IMR-90 (cell line): ENCODE results near the gene MMP20. TPM values are rescaled to one million over a fixed set of nuclear protein-coding genes. Genes with fewer than 3 reads are reported as not detected.

Experiments used
- ATAC-seq: fragments of 200-7000 bp; cut with Tn5 transposase; 2 replicates; pipeline ENCODE4 v1.9.1; 2020; ENCODE audit warnings: low read depth, mild to moderate bottlenecking, moderate library complexity
- BruUV-seq: library from RNA; stranded (reverse); fragments of 400-500 nt; replicated peaks from 2 replicates; lab custom pipeline; 2021; lab: Mats Ljungman, UMichigan
- CTCF ChIA-PET: fragments of 300-600 bp; formaldehyde crosslinking; extraction: SDS; loops from one replicate; lab custom pipeline; 2021; ENCODE audit warnings: antibody characterized with exemption; lab: Yijun Ruan, JAX
- POLR2A ChIA-PET: fragments of 300-600 bp; sonication (Branson Sonifier 250); formaldehyde crosslinking; loops from one replicate; lab custom pipeline; 2022; ENCODE audit warnings: antibody characterized with exemption; ENCODE audit not compliant: unreplicated experiment; lab: Charles Lee
- DNase-seq: peaks from one replicate; pipeline ENCODE4 v3.0.0; 2013
- H2AFZ ChIP-seq: replicated peaks from 2 replicates; pipeline ENCODE3; 2013; ENCODE audit warnings: low read length, mild to moderate bottlenecking; ENCODE audit not compliant: poor library complexity
- H2AK5ac ChIP-seq: 2 replicates; pipeline ENCODE4 v1.6.1; 2013; ENCODE audit warnings: low read depth, low read length, inconsistent platforms
- H2AK9ac ChIP-seq: replicated peaks from 2 replicates; pipeline ENCODE3; 2013; ENCODE audit warnings: mild to moderate bottlenecking, low read depth, low read length, moderate library complexity; ENCODE audit not compliant: poor library complexity
- H2BK120ac ChIP-seq: 2 replicates; pipeline ENCODE4 v1.6.1; 2013; ENCODE audit warnings: low read depth, low read length, inconsistent platforms
- H2BK15ac ChIP-seq: 3 replicates; pipeline ENCODE4 v1.6.1; 2013; ENCODE audit warnings: low read depth, low read length, inconsistent platforms
- H2BK20ac ChIP-seq: 2 replicates; pipeline ENCODE4 v1.6.1; 2013; ENCODE audit warnings: low read depth, mild to moderate bottlenecking, inconsistent platforms, low read length, moderate library complexity
- H2BK5ac ChIP-seq: 2 replicates; pipeline ENCODE4 v1.6.1; 2013; ENCODE audit warnings: mild to moderate bottlenecking, low read depth, low read length, inconsistent platforms; ENCODE audit not compliant: poor library complexity, severe bottlenecking
- H3K14ac ChIP-seq: replicated peaks from 2 replicates; pipeline ENCODE4 v1.6.1; 2013; ENCODE audit warnings: low read depth, low read length, inconsistent platforms
- H3K18ac ChIP-seq: 2 replicates; pipeline ENCODE4 v1.6.1; 2013; ENCODE audit warnings: low read depth, low read length, control low read depth
- H3K23ac ChIP-seq: 2 replicates; pipeline ENCODE4 v1.6.1; 2013; ENCODE audit warnings: low read depth, low read length, inconsistent platforms
- H3K27ac ChIP-seq: 2 replicates; pipeline ENCODE4 v1.5.1; 2013; ENCODE audit warnings: mild to moderate bottlenecking, control low read depth, low read length; ENCODE audit not compliant: insufficient read depth
- H3K27me3 ChIP-seq: 2 replicates; pipeline ENCODE4 v1.6.1; 2013; ENCODE audit warnings: low read length; ENCODE audit not compliant: control insufficient read depth, insufficient read depth
- H3K36me3 ChIP-seq: 2 replicates; pipeline ENCODE4 v1.6.1; 2013; ENCODE audit warnings: low read length, mixed read lengths; ENCODE audit not compliant: control insufficient read depth, insufficient read depth
- H3K4ac ChIP-seq: 2 replicates; pipeline ENCODE4 v1.6.1; 2013; ENCODE audit warnings: low read depth, low read length, inconsistent platforms
- H3K4me1 ChIP-seq: 2 replicates; pipeline ENCODE4 v1.6.1; 2013; ENCODE audit warnings: low read length, mixed read lengths; ENCODE audit not compliant: control insufficient read depth, insufficient read depth
- H3K4me2 ChIP-seq: 2 replicates; pipeline ENCODE4 v1.6.1; 2013; ENCODE audit warnings: low read depth, mild to moderate bottlenecking, control low read depth, low read length, moderate library complexity
- H3K4me3 ChIP-seq: 2 replicates; pipeline ENCODE4 v1.5.1; 2013; ENCODE audit warnings: low read depth, mild to moderate bottlenecking, control low read depth, low read length, moderate library complexity; ENCODE audit not compliant: insufficient read depth
- H3K56ac ChIP-seq: 2 replicates; pipeline ENCODE4 v1.6.1; 2013; ENCODE audit warnings: low read length, inconsistent platforms; ENCODE audit not compliant: insufficient read depth; ENCODE audit errors: extremely low read depth
- H3K79me1 ChIP-seq, 2 experiments: 2 replicates each; pipeline ENCODE4 v1.6.1; 2013; ENCODE audit warnings: low read length in 2 of 2, inconsistent platforms in 1 of 2, low read depth in 1 of 2
- H3K9ac ChIP-seq: 2 replicates; pipeline ENCODE4 v1.6.1; 2013; ENCODE audit warnings: low read depth, low read length, control low read depth
- H3K9me1 ChIP-seq: 2 replicates; pipeline ENCODE4 v1.6.1; 2013; ENCODE audit warnings: low read length, inconsistent platforms; ENCODE audit not compliant: insufficient read depth
- H3K9me3 ChIP-seq: 2 replicates; pipeline ENCODE4 v1.6.1; 2013; ENCODE audit warnings: low read length; ENCODE audit not compliant: control insufficient read depth, insufficient read depth
- H4K20me1 ChIP-seq: 2 replicates; pipeline ENCODE4 v1.6.1; 2013; ENCODE audit warnings: low read length, inconsistent platforms; ENCODE audit not compliant: insufficient read depth
- H4K5ac ChIP-seq: 2 replicates; pipeline ENCODE4 v1.6.1; 2013; ENCODE audit warnings: mild to moderate bottlenecking, low read depth, low read length, control low read depth
- H4K8ac ChIP-seq, 2 experiments: 2 replicates each; pipeline ENCODE4 v1.6.1; 2013; ENCODE audit warnings: low read depth in 2 of 2, low read length in 2 of 2, control low read depth in 1 of 2, inconsistent platforms in 1 of 2
- H4K91ac ChIP-seq: 2 replicates; pipeline ENCODE4 v1.6.1; 2013; ENCODE audit warnings: low read depth, low read length, inconsistent platforms; ENCODE audit not compliant: insufficient read depth
- BHLHE40 ChIP-seq: fragments of 150-350 bp; IDR thresholded peaks from 2 replicates; pipeline ENCODE4 v1.6.1; 2016; ENCODE audit warnings: mild to moderate bottlenecking, low read depth, low read length
- CEBPB ChIP-seq: IDR thresholded peaks from 2 replicates; pipeline ENCODE4 v1.6.1; 2012; ENCODE audit warnings: low read depth, low read length, improper control_type of control experiment
- CHD1 ChIP-seq: IDR thresholded peaks from 2 replicates; pipeline ENCODE4 v1.6.1; 2012; ENCODE audit warnings: low read depth, low read length, improper control_type of control experiment
- FOS ChIP-seq: fragments of 150-350 bp; IDR thresholded peaks from 2 replicates; pipeline ENCODE4 v1.6.1; 2016; ENCODE audit warnings: low read depth, low read length
- MXI1 ChIP-seq: IDR thresholded peaks from 2 replicates; pipeline ENCODE4 v1.6.1; 2012; ENCODE audit warnings: low read depth, mild to moderate bottlenecking, low read length, moderate library complexity, borderline replicate concordance
- NFE2L2 ChIP-seq: fragments of 150-350 bp; IDR thresholded peaks from 2 replicates; pipeline ENCODE4 v1.6.1; 2016; ENCODE audit warnings: low read depth, mild to moderate bottlenecking, low read length
- POLR2A ChIP-seq: IDR thresholded peaks from 2 replicates; pipeline ENCODE4 v1.6.1; 2012; ENCODE audit warnings: mild to moderate bottlenecking, low read depth, low read length
- RAD21 ChIP-seq: IDR thresholded peaks from 2 replicates; pipeline ENCODE4 v1.6.1; 2012; ENCODE audit warnings: low read length, improper control_type of control experiment
- RCOR1 ChIP-seq: IDR thresholded peaks from 2 replicates; pipeline ENCODE4 v1.6.1; 2012; ENCODE audit warnings: mild to moderate bottlenecking, low read length, improper control_type of control experiment; ENCODE audit not compliant: insufficient replicate concordance
- RFX5 ChIP-seq: IDR thresholded peaks from 2 replicates; pipeline ENCODE4 v1.8.0; 2012; ENCODE audit warnings: low read depth, mild to moderate bottlenecking, low read length, moderate library complexity
- SMC3 ChIP-seq: fragments of 150-350 bp; IDR thresholded peaks from 2 replicates; pipeline ENCODE4 v1.6.1; 2016; ENCODE audit warnings: low read depth, mild to moderate bottlenecking, antibody characterized with exemption, low read length, moderate library complexity
- WGBS, 2 experiments: methylation state at CpG; one replicate each; pipeline versions ENCODE4 v1.1.5 to v1.1.7; 2013; ENCODE audit warnings: missing lambda C conversion rate in 2 of 2; ENCODE audit not compliant: insufficient read length in 1 of 2; ENCODE audit errors: extremely low coverage in 2 of 2; 5-methylcytosine and 5-hydroxymethylcytosine counted together
- dilution Hi-C: fragments of 300-500 bp; cut with HindIII; formaldehyde crosslinking; loops from one replicate; pipeline ENCODE4 v1.14.3; 2018; ENCODE audit warnings: low sequenced_read_pairs; ENCODE audit not compliant: unreplicated experiment
- in situ Hi-C: fragments of 300-500 bp; cut with MboI; formaldehyde crosslinking; loops from 3 replicates; pipeline ENCODE4 v1.14.3; 2019; ENCODE audit warnings: low sequenced_read_pairs, inconsistent platforms, mixed read lengths
- intact Hi-C: fragments of 100-400 bp; cut with micrococcal nuclease; formaldehyde crosslinking; loops from 2 replicates; pipeline ENCODE4 v1.10.0; 2022
- polyA plus RNA-seq, 3 experiments: library from polyadenylated mRNA; depleted of rRNA; stranded (reverse); fragments of >200 nt; gene quantifications; 2 replicates each; pipeline ENCODE4 v1.2.3, GENCODE V29; 2012; ENCODE audit warnings: low replicate concordance in 1 of 3
- total RNA-seq: library from RNA; depleted of rRNA; stranded (reverse); fragments of >200 nt; gene quantifications from 2 replicates; pipeline ENCODE4 v1.2.3, GENCODE V29; 2012
- TF ChIP-seq, protein P1 (sequence below): fragments of 150-350 bp; IDR thresholded peaks from 2 replicates; pipeline ENCODE4 v1.6.1; 2016; ENCODE audit warnings: low read depth, mild to moderate bottlenecking, low read length, moderate library complexity, borderline replicate concordance
- TF ChIP-seq, protein P2 (sequence below): fragments of 150-350 bp; IDR thresholded peaks from 2 replicates; pipeline ENCODE4 v1.6.1; 2017; ENCODE audit warnings: mild to moderate bottlenecking, antibody characterized with exemption, low read length, low read depth

The MMP20 gene
- total and polyA plus RNA-seq, 2 of the 4 experiments (the other 2 are of a cell fraction) = not detected

DNA sequence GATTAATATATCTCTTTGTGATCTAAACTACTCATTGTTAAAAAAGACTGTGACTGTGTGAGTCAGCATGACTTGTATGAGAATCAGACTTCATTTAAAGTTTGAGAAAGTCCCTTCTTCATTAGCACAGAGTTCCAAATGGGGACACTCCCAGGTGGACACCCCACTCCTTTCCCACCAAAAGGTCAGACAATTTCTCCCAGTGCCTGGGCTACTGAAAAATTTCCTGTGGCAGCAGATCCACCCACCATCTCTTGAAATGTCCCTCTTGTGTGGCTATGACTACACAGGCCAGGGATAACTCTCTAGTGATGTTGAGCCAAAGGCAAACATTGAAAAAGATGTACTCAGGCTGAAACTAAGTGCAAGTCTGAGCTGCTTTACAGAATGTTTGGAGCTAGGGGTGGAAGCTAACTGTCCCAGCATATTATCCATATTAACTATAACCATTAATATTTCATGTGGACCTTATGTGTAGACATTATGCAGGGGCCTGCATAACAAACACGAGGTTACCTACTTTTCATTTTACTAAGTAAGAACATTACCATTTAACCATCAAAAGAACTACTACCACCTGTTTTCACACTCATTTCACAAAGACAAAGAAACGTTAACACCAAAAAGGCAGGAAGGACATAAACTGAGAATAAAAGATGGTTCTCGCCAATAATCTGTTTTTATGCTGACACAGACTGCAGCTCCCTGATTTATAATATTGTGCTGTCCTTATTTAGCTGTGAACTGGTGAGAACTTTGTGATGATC lies 44.8 kb downstream of the MMP20 start:
- H3K9ac ChIP-seq = no peak overlapping the region
- H3K23ac ChIP-seq = no peak overlapping the region
- no peak overlapping the region for H3K27ac ChIP-seq
- WGBS, 2 experiments = no CpG with 5 or more reads among the region's 3 CpGs
- no peak overlapping the region for H2BK20ac ChIP-seq
- H3K14ac ChIP-seq = no peak overlapping the region
- no peaks in the 10 kb centered on the region for H3K79me1 ChIP-seq
- TF ChIP-seq RAD21 (no peak), RCOR1 (no peak), SMC3 (no peak), FOS (no peak), RFX5 (no peak), CHD1 (no peak), POLR2A (no peak), MXI1 (no peak), NFE2L2 (no peak), CEBPB (no peak), BHLHE40 (no peak)
- TF ChIP-seq, protein P1, sequence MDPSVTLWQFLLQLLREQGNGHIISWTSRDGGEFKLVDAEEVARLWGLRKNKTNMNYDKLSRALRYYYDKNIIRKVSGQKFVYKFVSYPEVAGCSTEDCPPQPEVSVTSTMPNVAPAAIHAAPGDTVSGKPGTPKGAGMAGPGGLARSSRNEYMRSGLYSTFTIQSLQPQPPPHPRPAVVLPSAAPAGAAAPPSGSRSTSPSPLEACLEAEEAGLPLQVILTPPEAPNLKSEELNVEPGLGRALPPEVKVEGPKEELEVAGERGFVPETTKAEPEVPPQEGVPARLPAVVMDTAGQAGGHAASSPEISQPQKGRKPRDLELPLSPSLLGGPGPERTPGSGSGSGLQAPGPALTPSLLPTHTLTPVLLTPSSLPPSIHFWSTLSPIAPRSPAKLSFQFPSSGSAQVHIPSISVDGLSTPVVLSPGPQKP = no peak
- TF ChIP-seq, protein P2, sequence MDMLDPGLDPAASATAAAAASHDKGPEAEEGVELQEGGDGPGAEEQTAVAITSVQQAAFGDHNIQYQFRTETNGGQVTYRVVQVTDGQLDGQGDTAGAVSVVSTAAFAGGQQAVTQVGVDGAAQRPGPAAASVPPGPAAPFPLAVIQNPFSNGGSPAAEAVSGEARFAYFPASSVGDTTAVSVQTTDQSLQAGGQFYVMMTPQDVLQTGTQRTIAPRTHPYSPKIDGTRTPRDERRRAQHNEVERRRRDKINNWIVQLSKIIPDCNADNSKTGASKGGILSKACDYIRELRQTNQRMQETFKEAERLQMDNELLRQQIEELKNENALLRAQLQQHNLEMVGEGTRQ = no peak
- ChIA-PET CTCF (no interaction called here), POLR2A (no interaction called here)
- no peaks in the 10 kb centered on the region for H3K9me3 ChIP-seq
- in situ Hi-C loops = no loop called here
- no TSS peak for BruUV-seq
- H4K20me1 ChIP-seq = no peaks in the 10 kb centered on the region
- no peak overlapping the region for H3K4me3 ChIP-seq
- no peak overlapping the region for H2BK120ac ChIP-seq
- no peak overlapping the region for H4K5ac ChIP-seq
- no peak overlapping the region for H3K18ac ChIP-seq
- no peaks in the 10 kb centered on the region for H3K36me3 ChIP-seq
- H2BK15ac ChIP-seq = no peak overlapping the region
- H2AK5ac ChIP-seq = no peak overlapping the region
- H3K4me2 ChIP-seq = no peak overlapping the region
- H3K4me1 ChIP-seq = no peaks in the 10 kb centered on the region; the same call in 1 of the 2 replicates
- no peak overlapping the region for H2AFZ ChIP-seq
- dilution Hi-C loops = no loop called here
- H4K91ac ChIP-seq = no peak overlapping the region
- ATAC-seq = no peak
- peak; percentile 35 for DNase-seq
- H3K56ac ChIP-seq = no peak overlapping the region
- H4K8ac ChIP-seq = no peak overlapping the region
- no peak overlapping the region for H2BK5ac ChIP-seq
- H2AK9ac ChIP-seq = no peak overlapping the region
- H3K4ac ChIP-seq = no peak overlapping the region
- H3K9me1 ChIP-seq = no peaks in the 10 kb centered on the region
- intact Hi-C loops = no loop called here
- no peaks in the 10 kb centered on the region for H3K27me3 ChIP-seq
